Natural killer cell (primary cell): ENCODE measurements around the gene RFNG. TPM values are rescaled to one million over a fixed set of nuclear protein-coding genes. Genes with fewer than 3 reads are reported as not detected.

Experiments used
- ATAC-seq, 3 donors: fragments of 150-1000 bp in 2 of 3; fragments of 200-7000 bp in 1 of 3; cut with Tn5 transposase; 1 replicate in 1 of 3; 2 replicates in 2 of 3; pipeline ENCODE4 v1.10.0; 2021; ENCODE audit warnings: mild to moderate bottlenecking in 2 of 3, moderate library complexity in 2 of 3
- DNase-seq, 2 donors: peaks; one replicate each; pipeline versions ENCODE4 v3.0.0 to v3.0.0-alpha.2; 2013 to 2021; ENCODE audit warnings: mixed read lengths in 1 of 2
- H3K27ac ChIP-seq: one replicate; pipeline ENCODE4 v1.5.1; 2013; ENCODE audit warnings: mild to moderate bottlenecking, low read length
- H3K27me3 ChIP-seq: one replicate; pipeline ENCODE4 v1.6.1; 2013; ENCODE audit warnings: low read length; ENCODE audit not compliant: control insufficient read depth, insufficient read depth
- H3K36me3 ChIP-seq: one replicate; pipeline ENCODE4 v1.6.1; 2013; ENCODE audit warnings: low read length; ENCODE audit not compliant: control insufficient read depth, insufficient read depth
- H3K4me1 ChIP-seq: one replicate; pipeline ENCODE4 v1.6.1; 2013; ENCODE audit warnings: low read length; ENCODE audit not compliant: control insufficient read depth, insufficient read depth
- H3K4me3 ChIP-seq: one replicate; pipeline ENCODE4 v1.5.1; 2013; ENCODE audit warnings: low read length
- H3K9me3 ChIP-seq: one replicate; pipeline ENCODE4 v1.6.1; 2013; ENCODE audit warnings: low read length; ENCODE audit not compliant: control insufficient read depth, insufficient read depth
- H3K27ac Mint-ChIP-seq, 2 donors: one replicate each; pipeline ENCODE4 v1.8.0; 2022; ENCODE audit warnings: mild to moderate bottlenecking in 2 of 2, mixed read lengths in 2 of 2, moderate library complexity in 1 of 2
- H3K27me3 Mint-ChIP-seq, 2 donors: one replicate each; pipeline ENCODE4 v1.8.0; 2022; ENCODE audit warnings: low read depth in 2 of 2, mixed read lengths in 2 of 2
- H3K36me3 Mint-ChIP-seq: one replicate; pipeline ENCODE4 v1.8.0; 2022; ENCODE audit warnings: mixed read lengths
- H3K4me1 Mint-ChIP-seq, 2 donors: one replicate each; pipeline ENCODE4 v1.8.0; 2022; ENCODE audit warnings: mixed read lengths in 2 of 2
- H3K4me3 Mint-ChIP-seq: one replicate; pipeline ENCODE4 v1.8.0; 2022; ENCODE audit warnings: mild to moderate bottlenecking, moderate library complexity, mixed read lengths
- H3K9me3 Mint-ChIP-seq, 2 donors: one replicate each; pipeline ENCODE4 v1.8.0; 2022; ENCODE audit warnings: mixed read lengths in 2 of 2
- WGBS: methylation state at CpG from one replicate; pipeline ENCODE4 v1.1.7; 2013; ENCODE audit warnings: missing lambda C conversion rate; ENCODE audit not compliant: insufficient coverage; 5-methylcytosine and 5-hydroxymethylcytosine counted together
- intact Hi-C: fragments of 100-400 bp; cut with micrococcal nuclease; formaldehyde crosslinking; loops from one replicate; pipeline ENCODE4 v1.14.2; 2022
- total RNA-seq, 4 donors: library from RNA; stranded (reverse); fragments of 120-200 nt in 1 of 4; gene quantifications; one replicate each; pipeline versions ENCODE4 v1.2.3 to v1.2.4, GENCODE V29; 2013 to 2022
- TF ChIP-seq, protein P1 (sequence below): fragments of 200-600 bp; IDR thresholded peaks from one replicate; pipeline ENCODE4 v1.8.0; 2022; ENCODE audit warnings: antibody characterized with exemption

The RFNG gene
- total RNA-seq, 3 donors from 2014 or later (not counting 1 experiment from before 2014, with no cell fraction given) = 22.7 to 26.7 (median 23.2) TPM

DNA sequence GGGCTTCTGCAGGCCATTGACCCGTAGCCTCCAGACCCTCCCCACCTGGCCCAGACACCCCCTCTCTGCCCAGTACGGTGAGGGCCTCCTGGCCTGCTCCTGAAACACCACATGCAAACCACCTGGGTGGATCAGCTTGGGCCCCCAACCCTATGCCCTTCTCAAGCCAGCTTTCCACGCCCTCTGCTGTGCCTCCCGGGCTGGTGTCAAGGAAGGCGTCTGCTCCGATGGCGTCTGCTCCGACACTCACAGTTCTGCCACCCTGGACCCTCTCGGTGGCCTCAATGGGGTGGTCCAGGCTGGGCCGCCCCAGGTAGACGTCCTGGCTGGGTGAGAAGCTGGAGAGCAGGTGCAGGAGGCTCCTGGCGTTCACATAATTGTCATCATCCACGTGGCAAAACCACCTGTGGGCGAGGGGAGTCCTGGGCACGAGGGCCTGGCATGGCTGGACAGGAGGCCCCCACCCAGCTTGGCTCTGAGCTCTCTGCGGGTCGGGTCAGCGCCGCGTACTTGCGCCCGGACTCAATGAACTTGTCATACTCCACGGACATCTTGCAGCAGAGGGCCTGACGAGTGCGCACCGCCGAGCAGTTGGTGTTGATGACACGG is 1.4 kb downstream of the RFNG start:
- 95% methylated on average over 28 of the region's 28 CpGs for WGBS
- H3K4me1 Mint-ChIP-seq = peaks cover 0 to 16% of the 10 kb centered on the region in 2 donors
- no peaks in the 10 kb centered on the region for H3K36me3 Mint-ChIP-seq
- DNase-seq = no peak
- peaks cover 30% of the 10 kb centered on the region for H3K4me1 ChIP-seq
- H3K9me3 ChIP-seq = no peaks in the 10 kb centered on the region
- no peaks in the 10 kb centered on the region for H3K9me3 Mint-ChIP-seq
- intact Hi-C loops = no loop called here
- peak overlapping the region in 1 of 2 donors; percentile 71 for H3K27ac Mint-ChIP-seq
- no peak overlapping the region for H3K4me3 ChIP-seq
- H3K27me3 ChIP-seq = no peaks in the 10 kb centered on the region
- peak overlapping the region; percentile 87 for H3K4me3 Mint-ChIP-seq
- TF ChIP-seq, protein P1, sequence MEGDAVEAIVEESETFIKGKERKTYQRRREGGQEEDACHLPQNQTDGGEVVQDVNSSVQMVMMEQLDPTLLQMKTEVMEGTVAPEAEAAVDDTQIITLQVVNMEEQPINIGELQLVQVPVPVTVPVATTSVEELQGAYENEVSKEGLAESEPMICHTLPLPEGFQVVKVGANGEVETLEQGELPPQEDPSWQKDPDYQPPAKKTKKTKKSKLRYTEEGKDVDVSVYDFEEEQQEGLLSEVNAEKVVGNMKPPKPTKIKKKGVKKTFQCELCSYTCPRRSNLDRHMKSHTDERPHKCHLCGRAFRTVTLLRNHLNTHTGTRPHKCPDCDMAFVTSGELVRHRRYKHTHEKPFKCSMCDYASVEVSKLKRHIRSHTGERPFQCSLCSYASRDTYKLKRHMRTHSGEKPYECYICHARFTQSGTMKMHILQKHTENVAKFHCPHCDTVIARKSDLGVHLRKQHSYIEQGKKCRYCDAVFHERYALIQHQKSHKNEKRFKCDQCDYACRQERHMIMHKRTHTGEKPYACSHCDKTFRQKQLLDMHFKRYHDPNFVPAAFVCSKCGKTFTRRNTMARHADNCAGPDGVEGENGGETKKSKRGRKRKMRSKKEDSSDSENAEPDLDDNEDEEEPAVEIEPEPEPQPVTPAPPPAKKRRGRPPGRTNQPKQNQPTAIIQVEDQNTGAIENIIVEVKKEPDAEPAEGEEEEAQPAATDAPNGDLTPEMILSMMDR = no peak
- ATAC-seq = no peak
- no peaks in the 10 kb centered on the region for H3K27me3 Mint-ChIP-seq
- H3K36me3 ChIP-seq = peaks cover 15% of the 10 kb centered on the region
- H3K27ac ChIP-seq = no peak overlapping the region

DNA sequence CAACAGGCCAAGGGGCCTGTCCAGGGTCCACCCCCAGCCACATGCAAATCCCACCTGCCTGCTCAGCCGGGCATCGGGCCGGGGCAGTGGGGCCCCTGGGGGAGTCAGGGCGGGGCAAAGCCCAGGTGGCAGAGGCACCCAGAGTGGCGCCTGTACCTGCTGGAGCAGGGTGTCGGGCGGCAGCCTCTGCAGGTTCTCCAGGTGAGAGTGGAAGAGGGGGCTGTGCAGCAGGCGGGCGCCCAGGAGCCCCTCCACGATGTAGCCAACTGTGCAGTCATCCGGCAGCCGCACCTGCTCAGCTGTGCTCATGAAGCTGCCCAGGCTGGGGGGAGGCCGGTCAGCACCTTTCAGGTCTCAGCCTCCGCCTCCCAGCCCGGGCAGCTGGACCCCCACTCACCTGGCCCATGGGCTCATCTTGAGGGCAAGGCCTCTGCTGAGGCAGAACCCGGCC is 2.1 kb downstream of the RFNG start:
- WGBS = 94% methylated on average over 16 of the region's 16 CpGs
- TF ChIP-seq, protein P1 = no peak
- Mint-ChIP-seq H3K27ac (no peak overlapping the region), H3K36me3 (no peaks in the 10 kb centered on the region), H3K9me3 (no peaks in the 10 kb centered on the region), H3K4me3 (no peak overlapping the region), H3K27me3 (no peaks in the 10 kb centered on the region), H3K4me1 (peaks cover 0 to 11% of the 10 kb centered on the region in 2 donors)
- Histone ChIP-seq H3K9me3 (no peaks in the 10 kb centered on the region), H3K4me1 (peaks cover 30% of the 10 kb centered on the region), H3K27ac (no peak overlapping the region), H3K27me3 (no peaks in the 10 kb centered on the region), H3K4me3 (no peak overlapping the region), H3K36me3 (peaks cover 8% of the 10 kb centered on the region)
- intact Hi-C loops = no loop called here
- ATAC-seq (no peak), DNase-seq (no peak)

DNA sequence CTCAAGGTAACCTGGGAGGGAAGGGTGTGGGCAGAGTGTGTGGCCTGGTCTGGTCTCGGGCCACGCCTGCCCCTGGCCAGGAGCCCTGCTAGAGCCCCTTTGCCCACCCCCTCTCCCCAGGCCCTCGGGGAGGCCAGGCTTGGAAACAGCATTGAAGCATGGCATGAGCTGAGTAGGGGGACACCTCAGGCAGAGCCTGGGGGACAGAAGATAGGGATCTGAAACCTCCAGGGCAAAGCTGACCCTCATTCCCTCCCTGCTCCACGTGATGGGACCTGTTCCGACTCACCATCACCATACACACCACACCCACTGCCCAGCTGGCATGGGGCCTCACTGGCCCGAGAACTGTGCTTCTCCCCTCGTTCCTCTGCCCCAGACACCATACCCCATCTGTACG is 2.5 kb downstream of the RFNG start:
- Mint-ChIP-seq H3K36me3 (no peaks in the 10 kb centered on the region), H3K4me3 (no peak overlapping the region), H3K9me3 (no peaks in the 10 kb centered on the region), H3K27me3 (no peaks in the 10 kb centered on the region), H3K27ac (no peak overlapping the region), H3K4me1 (peaks cover 0 to 11% of the 10 kb centered on the region in 2 donors)
- H3K27me3 ChIP-seq = no peaks in the 10 kb centered on the region
- WGBS = 92% methylated on average over 8 of the region's 8 CpGs
- H3K27ac ChIP-seq = no peak overlapping the region
- no peak overlapping the region for H3K4me3 ChIP-seq
- DNase-seq = no peak
- H3K4me1 ChIP-seq = peaks cover 30% of the 10 kb centered on the region
- intact Hi-C loops = no loop called here
- no peak for ATAC-seq
- H3K36me3 ChIP-seq = peaks cover 5% of the 10 kb centered on the region
- TF ChIP-seq, protein P1 = no peak
- no peaks in the 10 kb centered on the region for H3K9me3 ChIP-seq

DNA sequence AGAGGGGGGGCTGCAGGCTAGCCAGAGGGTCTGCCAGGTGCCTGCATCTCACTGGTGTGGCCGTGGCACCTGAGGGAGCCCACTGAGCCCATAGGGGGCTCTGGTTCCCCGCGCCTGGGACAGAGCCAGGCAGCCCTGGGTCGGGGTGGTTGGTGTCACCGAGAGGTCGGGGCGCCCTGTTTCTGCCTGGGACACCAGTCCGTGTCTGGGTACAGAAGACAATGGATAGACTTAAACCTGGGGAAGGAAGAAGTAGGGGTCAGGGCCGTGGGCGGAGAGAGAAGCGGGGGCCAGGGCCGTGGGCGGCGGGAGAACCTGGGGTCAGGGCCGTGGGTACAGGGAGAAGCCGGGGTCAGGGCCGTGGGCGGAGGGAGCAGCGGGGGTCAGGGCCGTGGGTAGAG is 3.0 kb downstream of the RFNG start:
- H3K27me3 Mint-ChIP-seq = no peaks in the 10 kb centered on the region
- 93% methylated on average over 20 of the region's 20 CpGs for WGBS
- no peaks in the 10 kb centered on the region for H3K9me3 Mint-ChIP-seq
- DNase-seq (no peak), ATAC-seq (no peak)
- Histone ChIP-seq H3K27me3 (no peaks in the 10 kb centered on the region), H3K4me3 (no peak overlapping the region), H3K27ac (no peak overlapping the region), H3K36me3 (peaks cover under 1% of the 10 kb centered on the region), H3K4me1 (peaks cover 26% of the 10 kb centered on the region), H3K9me3 (no peaks in the 10 kb centered on the region)
- no peak overlapping the region for H3K4me3 Mint-ChIP-seq
- no peak overlapping the region for H3K27ac Mint-ChIP-seq
- intact Hi-C loops = no loop called here
- peaks cover 0 to 11% of the 10 kb centered on the region in 2 donors for H3K4me1 Mint-ChIP-seq
- TF ChIP-seq, protein P1 = no peak
- H3K36me3 Mint-ChIP-seq = no peaks in the 10 kb centered on the region
